Sigmoid colon (tissue), 7 donors: ENCODE results near the gene PHOX2A. TPM values are rescaled to one million over a fixed set of nuclear protein-coding genes. Genes with fewer than 3 reads are reported as not detected.

ENCODE experiments used
- DNase-seq: peaks from one replicate; pipeline ENCODE4 v3.0.0-alpha.2; 2019
- H3K27ac ChIP-seq, 4 donors: fragments of 200-600 bp; sonication (generic); one replicate each; pipeline ENCODE4 v1.5.1; 2016 to 2019; ENCODE audit warnings: mild to moderate bottlenecking in 1 of 4
- H3K27me3 ChIP-seq, 3 donors: fragments of 200-600 bp; sonication (generic); one replicate each; pipeline ENCODE4 v1.5.1; 2019; ENCODE audit warnings: mild to moderate bottlenecking in 1 of 3
- H3K36me3 ChIP-seq, 4 donors: fragments of 200-600 bp; sonication (generic); one replicate each; pipeline ENCODE4 v1.5.1; 2016 to 2019
- H3K4me1 ChIP-seq, 4 donors: fragments of 200-600 bp; sonication (generic); one replicate each; pipeline ENCODE4 v1.5.1; 2017 to 2019
- H3K4me3 ChIP-seq, 4 donors: fragments of 200-600 bp; sonication (generic); one replicate each; pipeline ENCODE4 v1.5.1; 2017 to 2019; ENCODE audit warnings: mild to moderate bottlenecking in 2 of 4, moderate library complexity in 1 of 4
- H3K9me3 ChIP-seq, 4 donors: fragments of 200-600 bp in 3 of 4; sonication (generic) in 3 of 4; one replicate each; pipeline versions ENCODE4 v1.5.1 to v1.6.1; 2013 to 2019
- EP300 ChIP-seq, 4 donors: sonication (generic); formaldehyde crosslinking; IDR thresholded peaks; one replicate each; pipeline ENCODE4 v1.6.1; 2017; ENCODE audit warnings: antibody characterized with exemption in 4 of 4
- POLR2A ChIP-seq, 2 donors: fragments of 450-650 bp; IDR thresholded peaks; one replicate each; pipeline ENCODE4 v1.6.1; 2016; ENCODE audit warnings: antibody characterized with exemption in 2 of 2, mild to moderate bottlenecking in 2 of 2, moderate library complexity in 2 of 2
- POLR2AphosphoS5 ChIP-seq, 4 donors: sonication (generic); formaldehyde crosslinking; IDR thresholded peaks; one replicate each; pipeline ENCODE4 v1.6.1; 2017; ENCODE audit warnings: antibody characterized with exemption in 4 of 4
- WGBS, 2 donors: extraction: QIAGEN DNeasy Blood & Tissue Kit; methylation state at CpG; one replicate each; pipeline ENCODE4 v1.1.7; 2013; 5-methylcytosine and 5-hydroxymethylcytosine counted together
- intact Hi-C: fragments of 100-400 bp; cut with DNase I; formaldehyde crosslinking; loops from one replicate; pipeline ENCODE4 v1.15.1; 2023
- polyA plus RNA-seq, 3 donors: library from polyadenylated mRNA; stranded (reverse); fragments of 200-250 nt; gene quantifications; one replicate each; pipeline ENCODE4 v1.2.3, GENCODE V29; 2013
- total RNA-seq, 4 donors: library from RNA; depleted of rRNA; stranded (reverse); fragments of >200 nt; gene quantifications; one replicate each; pipeline ENCODE4 v1.1.0, GENCODE V29; 2016
- TF ChIP-seq, protein P1 (sequence below), 4 experiments: fragments of 450-650 bp in 3 of 4; fragments of 200-600 bp in 1 of 4; IDR thresholded peaks; one replicate each; pipeline ENCODE4 v1.5.1; 2016 to 2019; ENCODE audit warnings: antibody characterized with exemption in 4 of 4, mild to moderate bottlenecking in 3 of 4, moderate library complexity in 2 of 4
- donor health status: healthy with polysubstance abuse.
- donor health status: Bipolar disorder and iron deficiency.
- donor health status: healthy.

PHOX2A gene
- total and polyA plus RNA-seq, 7 donors, result 0.41 to 2.9 (median 1.2) TPM; not detected in 3

DNA sequence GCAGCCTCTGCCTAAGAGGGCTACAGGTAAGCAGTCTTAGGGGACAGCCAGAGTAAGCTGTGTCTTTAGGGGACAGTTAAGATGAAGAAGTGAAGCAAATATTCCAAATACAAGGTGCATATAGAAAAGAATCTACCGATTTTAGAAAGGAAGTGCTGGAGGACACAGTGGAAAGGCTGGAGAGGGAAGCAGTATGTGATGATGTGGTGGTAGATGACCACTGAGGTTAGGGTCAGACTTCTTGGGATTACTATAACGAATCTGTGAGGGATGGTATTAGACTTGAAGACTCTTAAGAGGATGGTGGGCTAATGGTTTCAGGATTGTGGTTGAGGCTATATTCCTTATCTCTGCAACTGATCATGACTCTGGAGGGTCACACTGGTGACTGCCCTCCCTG, 40.0 kb upstream of the PHOX2A start:
- H3K27ac ChIP-seq, result no peak overlapping the region
- DNase-seq, result no peak
- peaks cover 0 to 2% (median 0%) of the 10 kb centered on the region in 4 donors for H3K9me3 ChIP-seq
- peaks cover 0 to 27% (median 0%) of the 10 kb centered on the region in 3 donors for H3K27me3 ChIP-seq
- H3K36me3 ChIP-seq, result no peaks in the 10 kb centered on the region
- no peak overlapping the region for H3K4me3 ChIP-seq
- WGBS, 2 donors, result 59 to 77% methylated on average over 2 of the region's 2 CpGs
- TF ChIP-seq EP300 (IDR thresholded peaks at IDR 0.05), result no peak
- intact Hi-C loops, result no loop called here
- no peaks in the 10 kb centered on the region for H3K4me1 ChIP-seq

DNA sequence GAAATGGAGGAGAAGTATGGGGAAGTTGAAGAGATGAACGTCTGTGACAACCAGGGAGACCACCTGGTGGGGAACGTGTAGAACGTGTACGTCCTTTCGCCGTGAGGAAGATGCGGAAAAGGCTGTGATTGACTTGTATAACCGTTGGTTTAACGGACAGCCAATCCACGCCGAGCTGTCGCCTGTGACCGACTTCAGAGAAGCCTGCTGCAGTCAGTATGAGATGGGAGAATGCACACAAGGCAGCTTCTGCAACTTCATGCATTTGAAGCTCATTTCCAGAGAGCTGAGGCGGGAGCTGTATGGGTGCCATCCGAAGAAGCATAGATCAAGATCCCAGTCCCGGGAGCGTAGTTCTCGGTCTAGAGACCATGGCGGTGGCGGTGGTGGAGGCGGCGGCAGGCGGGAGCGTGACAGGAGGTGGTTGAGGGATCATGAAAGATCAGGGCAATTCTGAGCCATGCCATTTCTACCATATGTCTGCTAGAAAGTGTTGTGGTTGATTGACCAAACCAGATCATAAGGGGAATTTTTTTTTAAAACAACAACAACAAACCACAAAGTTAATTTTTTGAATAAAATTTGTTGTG, 36.8 kb upstream of the PHOX2A start:
- 94 to 96% methylated on average over 24 of the region's 24 CpGs for WGBS, 2 donors
- H3K27me3 ChIP-seq, result peaks cover 0 to 27% (median 0%) of the 10 kb centered on the region in 3 donors
- no peaks in the 10 kb centered on the region for H3K4me1 ChIP-seq
- H3K27ac ChIP-seq, result no peak overlapping the region
- intact Hi-C loops, result no loop called here
- H3K36me3 ChIP-seq, result no peaks in the 10 kb centered on the region
- H3K4me3 ChIP-seq, result no peak overlapping the region
- peaks cover 0 to 2% (median 0%) of the 10 kb centered on the region in 4 donors for H3K9me3 ChIP-seq
- TF ChIP-seq, protein P1, sequence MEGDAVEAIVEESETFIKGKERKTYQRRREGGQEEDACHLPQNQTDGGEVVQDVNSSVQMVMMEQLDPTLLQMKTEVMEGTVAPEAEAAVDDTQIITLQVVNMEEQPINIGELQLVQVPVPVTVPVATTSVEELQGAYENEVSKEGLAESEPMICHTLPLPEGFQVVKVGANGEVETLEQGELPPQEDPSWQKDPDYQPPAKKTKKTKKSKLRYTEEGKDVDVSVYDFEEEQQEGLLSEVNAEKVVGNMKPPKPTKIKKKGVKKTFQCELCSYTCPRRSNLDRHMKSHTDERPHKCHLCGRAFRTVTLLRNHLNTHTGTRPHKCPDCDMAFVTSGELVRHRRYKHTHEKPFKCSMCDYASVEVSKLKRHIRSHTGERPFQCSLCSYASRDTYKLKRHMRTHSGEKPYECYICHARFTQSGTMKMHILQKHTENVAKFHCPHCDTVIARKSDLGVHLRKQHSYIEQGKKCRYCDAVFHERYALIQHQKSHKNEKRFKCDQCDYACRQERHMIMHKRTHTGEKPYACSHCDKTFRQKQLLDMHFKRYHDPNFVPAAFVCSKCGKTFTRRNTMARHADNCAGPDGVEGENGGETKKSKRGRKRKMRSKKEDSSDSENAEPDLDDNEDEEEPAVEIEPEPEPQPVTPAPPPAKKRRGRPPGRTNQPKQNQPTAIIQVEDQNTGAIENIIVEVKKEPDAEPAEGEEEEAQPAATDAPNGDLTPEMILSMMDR (IDR thresholded peaks at IDR 0.05), result no peak
- TF ChIP-seq POLR2AphosphoS5 (IDR thresholded peaks at IDR 0.05) (no peak), POLR2A (IDR thresholded peaks at IDR 0.05) (no peak), EP300 (IDR thresholded peaks at IDR 0.05) (no peak)
- DNase-seq, result no peak

DNA sequence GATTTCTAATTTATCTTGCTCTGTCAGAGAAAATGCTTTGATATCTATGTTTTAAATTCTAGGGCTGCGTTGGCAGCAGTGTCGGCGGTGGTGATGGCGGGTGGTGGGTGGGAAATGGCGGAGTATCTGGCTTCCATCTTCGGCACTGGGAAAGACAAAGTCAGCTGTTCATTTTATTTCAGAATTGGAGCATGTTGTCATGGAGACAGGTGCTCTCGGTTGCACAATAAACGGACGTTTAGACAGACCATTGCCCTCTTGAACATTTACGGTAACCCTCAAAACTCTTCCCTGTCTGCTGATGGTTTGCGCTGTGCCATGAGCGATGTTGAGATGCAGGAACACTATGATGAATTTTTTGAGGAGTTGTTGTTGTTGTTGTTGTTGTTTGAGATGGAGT, 36.1 kb upstream of the PHOX2A start:
- WGBS, 2 donors, result 82 to 91% methylated on average over 12 of the region's 12 CpGs
- Histone ChIP-seq H3K9me3 (peaks cover 0 to 2% (median 0%) of the 10 kb centered on the region in 4 donors), H3K27ac (no peak overlapping the region), H3K27me3 (peaks cover 0 to 24% (median 0%) of the 10 kb centered on the region in 3 donors), H3K36me3 (no peaks in the 10 kb centered on the region), H3K4me3 (no peak overlapping the region), H3K4me1 (no peaks in the 10 kb centered on the region)
- intact Hi-C loops, result no loop called here
- TF ChIP-seq POLR2AphosphoS5 (IDR thresholded peaks at IDR 0.05), result no peak
- TF ChIP-seq POLR2A (IDR thresholded peaks at IDR 0.05), result no peak
- TF ChIP-seq, protein P1 (IDR thresholded peaks at IDR 0.05), result no peak
- TF ChIP-seq EP300 (IDR thresholded peaks at IDR 0.05), result no peak
- DNase-seq, result no peak

DNA sequence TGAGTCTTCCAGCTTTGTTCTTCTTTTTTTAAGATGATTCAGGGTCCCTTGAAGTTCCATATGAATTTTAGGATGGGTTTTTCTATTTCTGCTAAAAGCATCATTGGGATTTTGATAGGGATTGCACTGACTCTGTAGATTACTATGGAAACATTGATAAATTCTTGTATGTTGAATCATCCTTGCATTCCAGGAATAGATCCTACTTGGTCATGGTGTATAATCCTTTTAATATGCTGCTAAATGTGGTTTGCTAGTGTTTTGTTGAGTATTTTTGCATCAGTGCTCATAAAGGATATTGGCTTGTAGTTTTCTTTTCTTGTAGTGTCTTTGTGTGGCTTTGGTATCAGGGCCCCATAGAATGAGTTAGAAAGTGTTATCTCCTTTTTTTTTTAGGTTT, 34.9 kb upstream of the PHOX2A start:
- peaks cover 0 to 15% (median 0%) of the 10 kb centered on the region in 3 donors for H3K27me3 ChIP-seq
- peaks cover 0 to 2% (median 0%) of the 10 kb centered on the region in 4 donors for H3K9me3 ChIP-seq
- H3K36me3 ChIP-seq, result no peaks in the 10 kb centered on the region
- no peak for TF ChIP-seq POLR2AphosphoS5 (IDR thresholded peaks at IDR 0.05)
- TF ChIP-seq, protein P1 (IDR thresholded peaks at IDR 0.05), result no peak
- intact Hi-C loops, result no loop called here
- H3K4me3 ChIP-seq, result no peak overlapping the region
- H3K4me1 ChIP-seq, result no peaks in the 10 kb centered on the region
- H3K27ac ChIP-seq, result no peak overlapping the region
- DNase-seq, result no peak

DNA sequence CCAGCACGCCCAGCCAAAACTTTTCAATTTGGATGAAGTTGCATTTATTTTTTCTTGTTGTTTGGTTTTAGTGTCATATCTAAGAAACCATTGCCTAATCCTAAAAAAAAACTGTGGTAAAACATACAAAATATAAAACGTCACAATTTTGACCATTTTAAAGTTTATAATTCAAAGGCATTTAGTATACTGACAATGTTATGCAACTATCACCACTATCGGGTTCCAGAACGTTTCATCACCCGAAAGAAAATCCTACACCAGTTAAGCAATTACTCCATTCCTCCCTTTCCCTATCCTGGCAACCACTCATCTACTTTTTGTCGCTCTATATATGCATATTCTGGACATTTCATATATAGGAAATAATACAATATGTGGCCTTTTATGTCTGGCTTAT, 30.5 kb upstream of the PHOX2A start:
- 88 to 92% methylated on average over 6 of the region's 6 CpGs for whole genome bisulfite sequencing, 2 donors
- intact Hi-C loops, result no loop called here
- Histone ChIP-seq H3K36me3 (no peaks in the 10 kb centered on the region), H3K4me1 (no peaks in the 10 kb centered on the region), H3K9me3 (no peaks in the 10 kb centered on the region), H3K27ac (no peak overlapping the region), H3K4me3 (no peak overlapping the region), H3K27me3 (peaks cover 0 to 4% (median 0%) of the 10 kb centered on the region in 3 donors)
- TF ChIP-seq, protein P1 (IDR thresholded peaks at IDR 0.05), result no peak
- TF ChIP-seq POLR2AphosphoS5 (IDR thresholded peaks at IDR 0.05) (no peak), EP300 (IDR thresholded peaks at IDR 0.05) (no peak), POLR2A (IDR thresholded peaks at IDR 0.05) (no peak)
- no peak for DNase-seq
